Type B pancreatic cell (in vitro differentiated cells): ENCODE results near the gene HSD17B12. TPM values are rescaled to one million over a fixed set of nuclear protein-coding genes. Genes with fewer than 3 reads are reported as not detected.

Experiments used
- DNase-seq: peaks from one replicate; pipeline ENCODE4 v3.0.0; 2021; ENCODE audit warnings: mixed read lengths; ENCODE audit not compliant: unreplicated experiment; ENCODE audit errors: extremely low spot score
- H3K27ac Mint-ChIP-seq: 2 replicates; pipeline ENCODE4 v1.8.0; 2021; ENCODE audit warnings: mild to moderate bottlenecking, mixed read lengths
- H3K27me3 Mint-ChIP-seq: 2 replicates; pipeline ENCODE4 v1.8.0; 2021; ENCODE audit warnings: mixed read lengths
- H3K36me3 Mint-ChIP-seq: 2 replicates; pipeline ENCODE4 v1.8.0; 2021; ENCODE audit warnings: mixed read lengths
- H3K4me1 Mint-ChIP-seq: one replicate; pipeline ENCODE4 v1.8.0; 2021; ENCODE audit warnings: mixed read lengths; ENCODE audit not compliant: unreplicated experiment
- H3K4me3 Mint-ChIP-seq: 2 replicates; pipeline ENCODE4 v1.8.0; 2021; ENCODE audit warnings: mild to moderate bottlenecking, mixed read lengths
- H3K9me3 Mint-ChIP-seq: 2 replicates; pipeline ENCODE4 v1.8.0; 2021; ENCODE audit warnings: mixed read lengths
- CTCF ChIP-seq: fragments of 200-600 bp; sonication (generic); conservative IDR thresholded peaks from 2 replicates; pipeline ENCODE4 v1.5.0; 2021; ENCODE audit warnings: antibody characterized with exemption, mild to moderate bottlenecking
- total RNA-seq: library from RNA; stranded (reverse); gene quantifications from 2 replicates; pipeline ENCODE4 v1.2.1, GENCODE V29; 2021; ENCODE audit warnings: low replicate concordance

The HSD17B12 gene
- total RNA-seq, 1 donor from 2014 or later, result 99.0 TPM

GRCh38 chr11:43735961-43736360, 55.4 kb downstream of the HSD17B12 start:
- Mint-ChIP-seq H3K27me3 (no peaks in the 10 kb centered on the region), H3K27ac (peak overlapping the region; percentile 74), H3K36me3 (peaks cover 36% of the 10 kb centered on the region), H3K9me3 (peaks cover 10% of the 10 kb centered on the region), H3K4me3 (peak overlapping the region; percentile 53), H3K4me1 (peaks cover 41% of the 10 kb centered on the region)
- no peak for TF ChIP-seq CTCF
- no peak for DNase-seq

DNA sequence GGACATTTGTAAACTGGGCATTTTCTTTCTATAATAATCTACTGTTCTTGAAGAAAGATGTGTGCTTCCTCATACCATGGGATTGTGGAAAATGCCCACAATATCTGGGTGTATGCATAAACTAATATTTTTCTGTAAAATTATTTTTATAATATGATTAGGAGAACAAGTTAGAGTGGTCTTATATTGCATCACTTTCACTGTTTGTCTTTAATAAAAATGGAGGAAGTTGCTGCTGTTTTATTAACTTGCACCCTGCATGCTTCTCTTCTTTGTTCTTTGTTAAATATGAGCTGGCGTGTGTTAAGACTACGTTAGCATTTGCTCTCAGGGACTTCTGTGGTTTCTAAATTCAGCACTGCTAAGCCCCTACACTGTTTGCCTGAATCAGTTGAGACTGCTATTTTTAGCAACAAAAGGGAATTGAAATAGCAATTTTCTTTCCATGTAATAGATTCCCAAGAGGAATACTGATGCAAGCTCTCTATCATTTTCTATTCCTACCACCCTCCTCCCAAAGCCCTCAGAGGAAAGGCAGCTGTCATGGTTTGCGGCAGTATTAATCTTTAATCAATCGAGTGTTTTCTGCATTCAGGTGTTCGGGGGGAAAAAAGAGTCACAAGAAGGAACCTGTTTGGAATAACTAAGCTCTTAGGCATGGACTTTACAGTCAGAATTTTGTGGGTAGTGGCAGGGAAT, 56.1 kb downstream of the HSD17B12 start:
- peak overlapping the region; percentile 53 for H3K4me3 Mint-ChIP-seq
- DNase-seq, result no peak
- peaks cover 41% of the 10 kb centered on the region for H3K4me1 Mint-ChIP-seq
- no peaks in the 10 kb centered on the region for H3K27me3 Mint-ChIP-seq
- H3K9me3 Mint-ChIP-seq, result peaks cover 10% of the 10 kb centered on the region
- H3K36me3 Mint-ChIP-seq, result peaks cover 36% of the 10 kb centered on the region
- no peak for TF ChIP-seq CTCF
- peak overlapping the region; percentile 74 for H3K27ac Mint-ChIP-seq

- Mint-ChIP-seq H3K36me3 (peaks cover 34% of the 10 kb centered on the region), H3K9me3 (peaks cover 10% of the 10 kb centered on the region), H3K4me1 (peaks cover 41% of the 10 kb centered on the region), H3K27me3 (no peaks in the 10 kb centered on the region), H3K4me3 (peak overlapping the region; percentile 15), H3K27ac (peak overlapping the region; percentile 70)
- no peak for TF ChIP-seq CTCF
- no peak for DNase-seq
Observed at GRCh38 chr11:43737201-43737590, 56.7 kb downstream of the HSD17B12 start.

DNA sequence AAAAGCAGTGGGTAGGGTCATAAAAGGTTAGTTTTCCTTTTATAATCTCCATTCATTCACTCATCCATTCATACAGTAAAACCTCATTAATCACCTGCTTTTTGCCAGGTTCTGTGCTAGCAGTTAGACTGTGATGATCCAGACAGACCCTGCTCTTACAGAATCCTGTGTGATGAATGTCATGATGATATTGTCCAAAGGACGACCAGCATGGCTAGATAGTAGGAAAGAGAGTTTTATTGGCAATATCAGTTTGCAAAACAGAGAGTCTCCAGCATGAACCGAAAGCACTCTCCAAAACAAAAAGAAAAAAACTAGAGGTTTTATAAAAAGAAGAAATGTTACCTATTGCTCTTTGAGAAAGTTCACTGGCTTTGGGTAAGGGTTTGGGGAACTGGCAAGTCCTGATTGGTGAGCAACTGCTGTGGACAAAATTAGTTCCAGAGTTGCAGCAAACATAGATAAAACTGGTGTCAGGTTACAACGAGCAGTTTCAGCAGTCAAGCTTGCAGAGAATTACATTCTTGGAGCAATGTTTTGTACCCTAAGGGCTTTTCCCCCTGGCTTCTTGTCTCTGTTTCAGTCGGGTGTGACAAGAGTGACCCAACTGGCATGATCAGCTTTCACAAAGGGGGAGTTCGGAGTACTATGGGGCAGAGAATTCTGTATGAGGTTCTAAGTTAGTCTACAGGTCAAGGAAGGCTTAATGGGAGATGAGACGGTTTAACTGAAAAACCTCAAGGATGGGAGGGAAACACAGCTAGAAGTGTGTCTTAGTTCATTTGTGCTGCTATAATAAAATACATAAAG, 58.3 kb downstream of the HSD17B12 start:
- H3K27ac Mint-ChIP-seq, result peak overlapping the region; percentile 88
- H3K4me1 Mint-ChIP-seq, result peaks cover 41% of the 10 kb centered on the region
- H3K27me3 Mint-ChIP-seq, result no peaks in the 10 kb centered on the region
- DNase-seq, result no peak
- H3K9me3 Mint-ChIP-seq, result peaks cover 10% of the 10 kb centered on the region
- no peak for TF ChIP-seq CTCF
- H3K36me3 Mint-ChIP-seq, result peaks cover 30% of the 10 kb centered on the region
- H3K4me3 Mint-ChIP-seq, result peak overlapping the region; percentile 72

DNA sequence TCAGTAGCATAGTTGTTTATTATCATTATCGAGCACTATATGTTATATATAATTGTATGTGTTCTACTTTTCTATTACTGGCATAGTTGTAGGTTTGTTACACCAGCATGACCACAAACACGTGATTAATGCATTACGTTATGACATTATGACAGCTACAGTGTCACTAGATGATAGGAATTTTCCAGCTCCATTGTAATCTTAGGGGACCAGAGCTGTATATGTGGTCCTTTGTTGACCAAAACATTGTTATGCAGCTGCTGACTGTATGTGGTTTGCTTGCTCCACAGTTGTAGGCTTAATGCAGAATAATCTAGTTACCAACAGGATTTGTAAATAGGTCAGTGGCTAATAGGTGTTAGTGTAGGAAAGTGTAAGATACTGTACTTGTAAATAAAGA, 66.1 kb downstream of the HSD17B12 start:
- no peak for DNase-seq
- Mint-ChIP-seq H3K4me1 (no peaks in the 10 kb centered on the region), H3K27me3 (no peaks in the 10 kb centered on the region), H3K4me3 (no peak overlapping the region), H3K27ac (no peak overlapping the region), H3K36me3 (peaks cover 30% of the 10 kb centered on the region), H3K9me3 (peaks cover 5% of the 10 kb centered on the region)
- TF ChIP-seq CTCF, result no peak
